ENCODE data around the gene PGLYRP2. TPM values are rescaled to one million over a fixed set of nuclear protein-coding genes. Genes with fewer than 3 reads are reported as not detected.

Gene PGLYRP2
- polyA plus RNA-seq, 1 donor from 2014 or later, result not detected

DNA sequence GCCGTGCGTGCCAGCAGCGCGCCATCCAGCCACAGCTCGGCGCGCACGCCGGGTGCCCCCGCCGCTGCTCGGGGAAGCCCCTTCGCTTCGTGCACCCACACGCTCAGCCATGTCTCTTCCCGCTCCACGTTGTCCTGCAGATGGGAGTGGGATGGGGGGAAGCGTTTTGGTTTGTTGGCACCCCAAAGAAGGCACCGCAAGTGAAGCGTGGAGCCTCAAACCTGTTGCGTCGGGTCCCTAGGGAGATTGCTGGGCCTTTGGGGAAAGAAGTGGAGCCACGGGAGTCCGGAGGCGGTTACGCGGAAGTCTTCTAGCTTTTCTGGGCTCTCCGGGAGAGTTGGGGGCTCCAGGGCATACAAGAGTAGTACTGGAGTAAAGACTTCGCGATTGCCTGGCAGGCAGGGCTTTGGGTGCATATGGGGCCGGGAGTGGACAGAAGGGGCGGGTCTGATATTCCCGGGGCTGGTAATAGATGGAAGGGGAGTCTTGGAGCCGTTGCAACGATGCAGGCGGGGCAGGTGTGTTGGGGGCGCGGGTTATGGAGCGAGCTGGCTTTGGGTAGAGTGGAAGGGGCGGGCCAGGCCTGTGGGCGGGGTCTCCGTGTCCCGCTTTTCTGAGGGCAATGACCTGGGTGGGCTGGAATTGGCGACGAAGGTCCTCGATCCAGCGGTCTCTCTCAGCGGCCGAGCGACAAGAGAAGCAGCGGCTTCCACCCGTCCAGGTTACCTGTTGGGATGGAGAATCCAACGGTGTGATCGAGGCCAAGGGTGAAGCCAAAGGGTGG is 21.4 kb downstream of the PGLYRP2 start:
- no peaks in the 10 kb centered on the region for H4K20me1 ChIP-seq (ENCODE audit: insufficient read depth)
- H3K27ac ChIP-seq (ENCODE audit: low read length), result no peak overlapping the region
- H2AFZ ChIP-seq (ENCODE audit: low read depth, low read length), result no peak overlapping the region
- H3K9ac ChIP-seq (ENCODE audit: low read length), result no peak overlapping the region
- no peaks in the 10 kb centered on the region for H3K36me3 ChIP-seq (ENCODE audit: insufficient read depth, low read length)
- no peaks in the 10 kb centered on the region for H3F3A ChIP-seq (ENCODE audit: insufficient read depth, low read length, poor library complexity, severe bottlenecking)
- H3K79me2 ChIP-seq (replicated peaks; ENCODE audit: insufficient read depth, low read length), result no peaks in the 10 kb centered on the region
- peak overlapping the region; percentile 42 for H3K4me3 ChIP-seq (ENCODE audit: low read length)
- no peaks in the 10 kb centered on the region for H3K9me3 ChIP-seq (ENCODE audit: low read length)
- TF ChIP-seq RAD21 (conservative IDR thresholded peaks at IDR 0.05) (no peak), TAF1 (IDR thresholded peaks at IDR 0.05; ENCODE audit: low read depth) (no peak), EZH2 (IDR thresholded peaks at IDR 0.05; ENCODE audit: borderline replicate concordance, insufficient read depth, low read length, poor library complexity, severe bottlenecking) (peak; percentile 44)
- no peak overlapping the region for H3K4me2 ChIP-seq (ENCODE audit: low read length)
- no peaks in the 10 kb centered on the region for H3K9me2 ChIP-seq (ENCODE audit: insufficient read depth, low read length)
- H3K27me3 ChIP-seq (ENCODE audit: insufficient read depth, low read depth, low read length), result peaks cover 78% of the 10 kb centered on the region

DNA sequence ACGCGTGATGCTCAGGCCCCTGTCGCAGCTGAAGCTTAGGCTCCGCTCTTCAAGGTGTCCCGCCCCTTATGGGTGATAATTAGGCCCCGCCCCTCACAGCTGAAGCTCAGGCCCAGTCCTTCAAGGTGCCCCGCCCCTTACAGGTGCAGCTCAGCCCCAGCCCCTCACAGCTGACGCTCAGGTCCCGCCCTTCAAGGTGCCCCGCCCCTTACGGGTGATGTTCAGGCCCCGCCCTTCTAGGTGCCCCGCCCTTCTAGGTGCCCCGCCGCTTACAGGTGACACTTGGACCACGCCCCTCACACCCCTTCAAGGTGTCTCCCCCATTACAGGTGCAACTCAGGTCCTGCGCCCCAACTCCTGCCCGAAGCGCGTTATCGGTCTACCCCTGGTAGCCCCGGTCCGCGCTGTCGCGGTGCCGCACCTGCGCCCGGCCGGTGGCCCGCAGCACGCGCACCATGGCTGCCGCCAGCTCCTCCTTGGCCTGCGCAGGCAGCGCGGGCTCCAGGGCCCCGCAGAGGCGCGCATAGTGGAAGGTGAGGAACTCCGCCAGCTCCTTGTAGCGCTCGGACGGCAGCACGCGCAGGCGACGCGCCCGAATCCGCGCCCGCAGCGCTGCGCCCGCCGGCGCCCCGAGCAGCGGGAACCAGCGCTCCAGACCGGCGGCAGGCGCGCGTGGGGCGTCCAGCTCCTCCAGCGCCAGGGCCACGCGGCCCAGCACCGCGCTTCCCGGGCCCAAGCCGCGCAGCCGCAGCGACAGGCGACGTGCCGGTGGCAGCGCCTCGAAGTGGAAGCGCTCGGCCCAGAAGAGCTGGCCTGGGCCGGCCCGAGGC is 22.2 kb downstream of the PGLYRP2 start:
- Histone ChIP-seq H3K79me2 (replicated peaks; ENCODE audit: insufficient read depth, low read length) (no peaks in the 10 kb centered on the region), H3K27me3 (ENCODE audit: insufficient read depth, low read depth, low read length) (peaks cover 81% of the 10 kb centered on the region), H3K9me2 (ENCODE audit: insufficient read depth, low read length) (no peaks in the 10 kb centered on the region), H3K9ac (ENCODE audit: low read length) (no peak overlapping the region), H3K9me3 (ENCODE audit: low read length) (no peaks in the 10 kb centered on the region), H3K4me2 (ENCODE audit: low read length) (no peak overlapping the region), H3K27ac (ENCODE audit: low read length) (no peak overlapping the region), H3K36me3 (ENCODE audit: insufficient read depth, low read length) (no peaks in the 10 kb centered on the region), H3F3A (ENCODE audit: insufficient read depth, low read length, poor library complexity, severe bottlenecking) (no peaks in the 10 kb centered on the region), H4K20me1 (ENCODE audit: insufficient read depth) (no peaks in the 10 kb centered on the region), H3K4me3 (ENCODE audit: low read length) (peak overlapping the region; percentile 60), H2AFZ (ENCODE audit: low read depth, low read length) (no peak overlapping the region)
- TF ChIP-seq POLR2AphosphoS5 (IDR thresholded peaks at IDR 0.05), result no peak
- TF ChIP-seq, protein P1, sequence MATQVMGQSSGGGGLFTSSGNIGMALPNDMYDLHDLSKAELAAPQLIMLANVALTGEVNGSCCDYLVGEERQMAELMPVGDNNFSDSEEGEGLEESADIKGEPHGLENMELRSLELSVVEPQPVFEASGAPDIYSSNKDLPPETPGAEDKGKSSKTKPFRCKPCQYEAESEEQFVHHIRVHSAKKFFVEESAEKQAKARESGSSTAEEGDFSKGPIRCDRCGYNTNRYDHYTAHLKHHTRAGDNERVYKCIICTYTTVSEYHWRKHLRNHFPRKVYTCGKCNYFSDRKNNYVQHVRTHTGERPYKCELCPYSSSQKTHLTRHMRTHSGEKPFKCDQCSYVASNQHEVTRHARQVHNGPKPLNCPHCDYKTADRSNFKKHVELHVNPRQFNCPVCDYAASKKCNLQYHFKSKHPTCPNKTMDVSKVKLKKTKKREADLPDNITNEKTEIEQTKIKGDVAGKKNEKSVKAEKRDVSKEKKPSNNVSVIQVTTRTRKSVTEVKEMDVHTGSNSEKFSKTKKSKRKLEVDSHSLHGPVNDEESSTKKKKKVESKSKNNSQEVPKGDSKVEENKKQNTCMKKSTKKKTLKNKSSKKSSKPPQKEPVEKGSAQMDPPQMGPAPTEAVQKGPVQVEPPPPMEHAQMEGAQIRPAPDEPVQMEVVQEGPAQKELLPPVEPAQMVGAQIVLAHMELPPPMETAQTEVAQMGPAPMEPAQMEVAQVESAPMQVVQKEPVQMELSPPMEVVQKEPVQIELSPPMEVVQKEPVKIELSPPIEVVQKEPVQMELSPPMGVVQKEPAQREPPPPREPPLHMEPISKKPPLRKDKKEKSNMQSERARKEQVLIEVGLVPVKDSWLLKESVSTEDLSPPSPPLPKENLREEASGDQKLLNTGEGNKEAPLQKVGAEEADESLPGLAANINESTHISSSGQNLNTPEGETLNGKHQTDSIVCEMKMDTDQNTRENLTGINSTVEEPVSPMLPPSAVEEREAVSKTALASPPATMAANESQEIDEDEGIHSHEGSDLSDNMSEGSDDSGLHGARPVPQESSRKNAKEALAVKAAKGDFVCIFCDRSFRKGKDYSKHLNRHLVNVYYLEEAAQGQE (IDR thresholded peaks at IDR 0.05; ENCODE audit: borderline replicate concordance), result no peak
- peak; percentile 27 for TF ChIP-seq EP300 (conservative IDR thresholded peaks at IDR 0.05; ENCODE audit: poor library complexity, severe bottlenecking)
- TF ChIP-seq, protein P2, sequence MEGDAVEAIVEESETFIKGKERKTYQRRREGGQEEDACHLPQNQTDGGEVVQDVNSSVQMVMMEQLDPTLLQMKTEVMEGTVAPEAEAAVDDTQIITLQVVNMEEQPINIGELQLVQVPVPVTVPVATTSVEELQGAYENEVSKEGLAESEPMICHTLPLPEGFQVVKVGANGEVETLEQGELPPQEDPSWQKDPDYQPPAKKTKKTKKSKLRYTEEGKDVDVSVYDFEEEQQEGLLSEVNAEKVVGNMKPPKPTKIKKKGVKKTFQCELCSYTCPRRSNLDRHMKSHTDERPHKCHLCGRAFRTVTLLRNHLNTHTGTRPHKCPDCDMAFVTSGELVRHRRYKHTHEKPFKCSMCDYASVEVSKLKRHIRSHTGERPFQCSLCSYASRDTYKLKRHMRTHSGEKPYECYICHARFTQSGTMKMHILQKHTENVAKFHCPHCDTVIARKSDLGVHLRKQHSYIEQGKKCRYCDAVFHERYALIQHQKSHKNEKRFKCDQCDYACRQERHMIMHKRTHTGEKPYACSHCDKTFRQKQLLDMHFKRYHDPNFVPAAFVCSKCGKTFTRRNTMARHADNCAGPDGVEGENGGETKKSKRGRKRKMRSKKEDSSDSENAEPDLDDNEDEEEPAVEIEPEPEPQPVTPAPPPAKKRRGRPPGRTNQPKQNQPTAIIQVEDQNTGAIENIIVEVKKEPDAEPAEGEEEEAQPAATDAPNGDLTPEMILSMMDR (IDR thresholded peaks at IDR 0.05; ENCODE audit: poor library complexity, severe bottlenecking), result no peak
- TF ChIP-seq TAF1 (IDR thresholded peaks at IDR 0.05; ENCODE audit: low read depth), result no peak
- no peak for TF ChIP-seq EZH2 (IDR thresholded peaks at IDR 0.05; ENCODE audit: borderline replicate concordance, insufficient read depth, low read length, poor library complexity, severe bottlenecking)
- TF ChIP-seq RAD21 (conservative IDR thresholded peaks at IDR 0.05), result no peak
- TF ChIP-seq MXI1 (conservative IDR thresholded peaks at IDR 0.05; ENCODE audit: poor library complexity, severe bottlenecking), result peak; percentile 61
